ENCODE measurements around the gene OXTR.

Gene OXTR

DNA sequence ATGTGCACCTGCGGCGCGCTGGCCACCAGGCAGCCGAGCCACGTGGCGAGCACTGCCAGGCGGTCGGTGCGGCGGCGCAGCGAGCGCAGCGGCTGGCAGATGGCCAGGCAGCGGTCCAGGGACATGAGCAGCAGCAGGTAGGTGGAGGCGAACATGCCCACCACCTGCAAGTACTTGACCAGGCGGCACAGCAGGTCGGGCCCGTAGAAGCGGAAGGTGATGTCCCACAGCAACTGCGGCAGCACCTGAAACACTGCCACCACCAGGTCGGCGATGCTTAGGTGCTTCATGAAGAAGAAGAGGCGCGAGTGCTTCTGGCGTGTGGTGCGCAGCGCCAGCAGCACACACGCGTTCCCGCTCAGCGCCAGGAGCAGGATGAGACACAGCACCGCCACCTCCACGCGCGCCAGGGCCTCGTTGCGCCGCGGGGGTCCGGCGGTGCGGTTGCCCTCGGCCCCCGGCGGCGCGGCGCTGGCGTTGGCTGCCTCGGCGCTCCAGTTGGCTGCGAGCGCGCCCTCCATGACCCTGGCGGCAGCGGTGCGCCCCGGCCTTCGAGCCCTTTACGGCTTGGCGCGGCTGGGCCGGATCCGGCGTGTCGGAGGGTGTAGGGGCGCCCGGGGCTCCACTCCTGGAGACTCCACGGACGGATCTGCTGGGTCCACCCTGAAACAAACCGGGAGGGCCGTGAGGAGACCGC is 1.6 kb downstream of the OXTR start:
- in situ Hi-C loops (cut with MboI; ENCODE audit: low sequenced_read_pairs), result no loop called here

DNA sequence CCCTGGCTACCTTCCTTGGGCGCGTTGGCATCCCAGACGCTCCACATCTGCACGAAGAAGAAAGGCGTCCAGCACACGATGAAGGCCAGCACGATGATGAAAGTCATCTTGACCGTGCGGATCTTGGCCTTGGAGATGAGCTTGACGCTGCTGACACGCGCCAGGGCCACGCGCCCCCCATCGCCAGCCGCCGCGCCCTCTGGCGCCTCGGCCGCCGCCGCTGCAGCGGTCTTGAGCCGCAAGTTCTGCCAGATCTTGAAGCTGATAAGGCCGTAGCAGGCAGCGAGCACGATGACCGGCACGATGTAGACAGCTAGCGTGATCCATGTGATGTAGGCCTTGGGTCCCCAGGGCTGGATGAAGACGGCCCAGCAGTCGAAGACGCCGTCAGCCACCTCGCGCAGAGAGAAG is 2.2 kb downstream of the OXTR start:
- in situ Hi-C loops (cut with MboI; ENCODE audit: low sequenced_read_pairs), result no loop called here

DNA sequence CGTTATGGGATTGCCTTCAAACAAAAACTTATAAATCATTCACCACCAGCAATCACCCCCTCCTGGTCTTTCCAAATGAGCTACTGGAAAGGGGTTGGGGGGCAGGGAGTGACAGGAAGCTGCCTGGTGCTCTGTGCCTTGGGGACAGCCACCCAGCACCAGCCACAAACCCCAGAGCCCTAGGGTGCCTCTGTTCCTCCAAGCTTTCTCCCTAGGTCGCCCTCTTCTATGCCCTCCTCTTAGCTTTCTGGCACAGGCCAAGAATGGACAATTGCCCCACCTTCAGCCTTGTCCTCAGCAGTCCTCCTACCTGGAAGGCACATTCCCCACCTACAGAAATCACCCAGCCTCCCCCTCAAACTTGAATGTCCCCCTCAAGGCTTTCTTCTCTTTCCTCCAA is 3.3 kb downstream of the OXTR start:
- in situ Hi-C loops (cut with MboI; ENCODE audit: low sequenced_read_pairs), result no loop called here

DNA sequence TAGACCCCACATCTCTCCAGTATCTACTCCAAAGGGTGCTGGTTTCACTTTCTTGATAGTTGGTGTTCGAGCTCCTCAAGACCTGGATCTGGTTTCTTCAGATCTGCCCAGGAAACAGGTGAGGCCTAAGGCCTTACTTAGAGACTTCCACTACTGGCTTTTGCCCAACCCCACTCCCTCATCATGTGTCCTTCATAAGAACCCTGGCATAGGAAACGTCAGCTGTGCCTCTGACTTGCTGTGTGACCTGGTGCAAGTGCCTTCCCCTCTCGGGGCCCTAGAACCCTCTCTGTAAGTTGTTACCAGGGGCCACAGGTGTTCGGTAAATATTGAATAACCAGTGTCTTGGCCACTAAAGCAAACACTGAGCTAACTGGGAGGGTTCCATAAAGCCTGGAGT is 3.9 kb downstream of the OXTR start:
- in situ Hi-C loops (cut with MboI; ENCODE audit: low sequenced_read_pairs), result no loop called here

DNA sequence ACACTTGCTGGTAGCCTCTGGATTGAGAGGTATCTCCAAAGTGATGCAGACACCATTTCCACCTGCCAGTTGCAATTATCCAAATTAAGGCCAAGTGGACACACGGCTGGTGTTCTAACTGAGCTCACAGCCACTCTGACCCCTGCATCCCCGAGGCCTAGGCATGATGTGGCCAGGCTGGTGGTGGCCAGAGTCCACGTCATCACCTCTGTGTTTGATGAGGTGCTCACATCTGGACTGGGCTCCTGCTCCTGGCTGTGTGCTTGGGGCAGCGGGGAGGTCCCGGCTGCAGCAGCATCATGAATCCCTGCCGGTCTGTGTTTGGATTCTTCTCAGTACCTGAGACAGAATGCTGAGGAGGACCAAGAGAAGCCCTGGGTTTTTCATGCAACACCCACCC is 4.9 kb downstream of the OXTR start:
- in situ Hi-C loops (cut with MboI; ENCODE audit: low sequenced_read_pairs), result no loop called here

DNA sequence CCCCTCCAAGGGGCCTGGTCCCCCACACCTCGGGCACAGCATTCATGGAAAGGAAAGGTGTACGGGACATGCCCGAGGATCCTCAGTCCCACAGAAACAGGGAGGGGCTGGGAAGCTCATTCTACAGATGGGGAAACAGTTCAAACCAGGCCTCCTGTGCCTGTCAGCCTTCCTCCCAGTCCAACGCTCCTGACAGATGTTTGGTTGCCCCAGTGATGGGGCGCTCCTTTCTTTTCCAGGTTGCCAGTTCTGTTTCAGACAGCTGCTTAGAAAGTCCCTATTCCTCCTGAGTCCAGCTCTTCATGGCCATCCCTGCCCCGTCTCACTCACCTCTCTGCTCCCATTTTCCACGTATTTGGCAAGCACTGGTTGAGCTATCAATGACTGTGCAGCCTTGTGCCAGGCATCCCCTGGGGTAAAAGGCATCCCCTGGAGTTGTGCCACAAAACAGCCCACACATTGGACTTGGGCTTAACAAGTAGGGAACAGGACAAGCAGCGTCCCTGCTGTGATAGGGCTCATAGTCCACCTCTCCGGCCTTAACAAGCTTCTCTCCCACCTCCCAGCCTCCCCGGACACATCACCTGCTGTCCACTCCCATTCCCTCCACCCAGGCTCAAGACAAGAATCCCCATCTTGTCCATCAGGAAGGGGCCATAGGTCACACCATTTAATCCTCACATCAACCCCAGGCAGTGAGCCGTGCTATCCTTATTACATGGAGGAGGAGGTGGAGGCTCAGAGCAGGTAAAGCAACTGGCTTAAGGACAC is 6.6 kb downstream of the OXTR start:
- in situ Hi-C loops (cut with MboI; ENCODE audit: low sequenced_read_pairs), result no loop called here

DNA sequence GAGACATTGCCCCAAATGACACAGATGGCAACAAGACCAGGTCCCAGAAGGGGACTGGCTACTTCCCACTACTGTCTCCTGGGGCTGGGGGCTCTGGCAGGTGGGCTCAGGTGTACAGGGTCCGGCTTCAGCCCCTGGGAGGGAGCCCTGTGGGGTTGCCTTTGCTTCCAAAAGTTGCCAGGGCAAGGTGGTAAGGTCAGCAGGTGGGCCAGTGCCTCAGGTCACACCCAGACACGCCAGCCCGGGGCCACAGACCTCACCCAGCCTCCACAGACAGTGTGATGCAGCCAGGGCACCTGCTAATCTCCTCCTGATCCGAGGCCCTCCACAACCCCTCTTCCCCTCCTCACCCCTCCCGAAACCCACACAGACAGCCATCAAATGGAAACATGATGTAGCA is 7.5 kb downstream of the OXTR start:
- in situ Hi-C loops (cut with MboI; ENCODE audit: low sequenced_read_pairs), result no loop called here

DNA sequence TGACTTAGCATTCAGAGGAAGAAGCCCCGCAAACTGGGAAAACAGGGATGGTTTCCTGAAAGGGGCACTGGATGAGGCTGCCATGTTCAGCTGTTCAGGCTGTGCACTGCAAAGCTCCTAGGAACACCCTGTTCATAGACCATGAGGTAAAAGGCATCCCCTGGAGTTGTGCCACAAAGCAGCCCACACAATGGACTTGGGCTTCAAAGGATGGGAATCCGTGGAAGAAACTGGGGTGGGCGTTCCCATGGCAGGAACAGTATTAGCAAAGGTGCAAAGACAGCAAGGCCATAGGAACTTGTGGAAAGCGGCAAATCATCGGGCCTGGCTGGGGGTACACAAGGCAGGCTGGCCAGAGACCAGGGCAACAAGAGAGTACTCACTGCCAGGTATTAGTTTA is 8.9 kb downstream of the OXTR start:
- in situ Hi-C loops (cut with MboI; ENCODE audit: low sequenced_read_pairs), result no loop called here

DNA sequence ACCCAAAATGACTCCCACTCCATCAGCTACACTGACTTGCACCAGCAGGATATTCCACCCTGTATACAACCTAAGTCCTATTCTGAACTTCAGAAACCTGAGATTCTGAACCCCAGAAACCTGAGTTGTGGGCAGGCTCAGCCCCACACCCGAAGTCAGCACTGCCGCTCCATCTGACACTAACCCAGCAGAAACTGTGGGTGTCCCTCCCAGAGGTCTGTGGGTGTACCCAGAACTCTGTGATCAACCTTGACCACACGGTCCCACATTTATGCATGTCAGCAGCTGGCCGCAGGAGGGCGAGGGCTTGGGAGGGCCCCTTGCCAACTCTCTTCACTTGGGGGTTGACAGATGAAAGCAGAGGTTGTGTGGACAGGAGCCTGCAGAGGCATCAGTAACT is 9.3 kb downstream of the OXTR start:
- in situ Hi-C loops (cut with MboI; ENCODE audit: low sequenced_read_pairs), result no loop called here

DNA sequence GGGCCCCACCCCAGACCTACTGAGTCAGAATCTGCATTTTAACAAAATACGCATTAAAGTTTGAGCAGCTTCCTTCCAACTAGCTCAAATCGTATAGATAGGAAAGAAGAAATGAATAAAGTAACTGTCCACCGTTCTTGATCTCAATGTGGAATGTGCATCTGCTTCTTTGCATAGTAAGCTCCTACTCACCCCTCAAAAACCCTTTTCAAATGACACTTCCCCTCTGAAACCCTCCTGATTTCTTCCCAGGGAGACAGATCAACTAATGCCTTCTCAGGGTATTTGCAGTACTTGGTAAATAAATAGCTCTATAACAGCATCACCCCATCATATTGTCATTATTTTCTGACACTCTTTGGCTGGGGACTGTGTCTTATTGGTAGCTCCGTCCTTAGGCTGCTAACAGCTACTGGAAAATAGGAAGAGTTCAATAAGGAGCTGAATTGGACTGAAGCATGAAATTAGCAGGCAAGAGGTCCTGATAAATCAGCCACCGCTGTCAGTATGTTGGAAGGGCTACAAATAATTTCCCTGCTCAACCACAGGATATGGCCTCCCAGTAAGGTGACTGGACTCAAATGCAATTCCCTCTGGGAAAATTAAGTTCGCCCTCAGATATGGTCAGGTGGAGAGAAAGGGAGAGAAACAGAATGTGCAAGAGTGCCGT is 10.2 kb downstream of the OXTR start:
- in situ Hi-C loops (cut with MboI; ENCODE audit: low sequenced_read_pairs), result no loop called here

DNA sequence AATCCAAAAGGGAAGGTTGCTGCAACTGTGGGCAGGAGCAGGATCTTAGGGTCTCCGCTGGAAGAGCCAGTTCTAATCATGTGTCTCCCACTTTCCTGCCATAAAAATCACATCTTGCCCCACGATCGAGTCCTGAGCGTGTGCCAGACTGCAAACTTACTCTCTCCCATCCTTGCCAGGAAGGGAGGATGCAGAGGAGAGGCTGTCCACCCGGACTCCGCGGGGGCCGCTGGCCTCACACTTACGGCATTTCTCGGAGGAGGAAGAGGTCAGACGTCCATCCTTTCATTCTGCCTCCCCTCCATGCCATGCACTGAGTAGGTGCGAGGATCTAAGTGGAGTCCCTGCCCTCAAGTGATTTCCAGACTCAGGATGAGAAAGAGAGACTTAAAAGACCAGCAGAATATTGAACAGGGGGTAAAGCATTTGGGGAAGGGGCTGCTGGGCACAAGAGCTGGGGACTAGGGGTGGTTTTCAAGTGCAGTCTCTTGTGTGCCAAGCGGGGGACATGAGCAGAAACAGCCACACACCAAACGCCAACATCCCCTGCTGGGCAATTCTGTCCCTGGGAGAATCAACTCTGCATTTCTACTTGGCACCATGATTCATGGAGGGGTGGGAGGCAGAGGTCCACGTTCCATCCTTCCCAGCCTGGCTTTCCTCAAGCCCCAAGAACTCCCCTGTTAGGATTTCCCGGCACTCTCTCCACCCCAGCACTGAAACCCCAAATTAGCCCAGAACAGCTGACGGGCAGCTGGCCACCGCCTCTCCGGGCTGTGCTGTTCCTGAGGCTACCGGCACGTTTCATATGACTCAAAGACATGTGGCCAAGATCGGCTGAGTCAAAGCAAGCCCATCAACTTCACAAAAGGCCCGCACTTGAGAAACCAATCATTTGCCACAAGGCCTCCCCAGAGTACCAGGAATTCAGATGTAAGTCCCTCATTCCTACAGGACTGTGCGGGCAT is 11.6 kb downstream of the OXTR start:
- in situ Hi-C loops (cut with MboI; ENCODE audit: low sequenced_read_pairs), result no loop called here

DNA sequence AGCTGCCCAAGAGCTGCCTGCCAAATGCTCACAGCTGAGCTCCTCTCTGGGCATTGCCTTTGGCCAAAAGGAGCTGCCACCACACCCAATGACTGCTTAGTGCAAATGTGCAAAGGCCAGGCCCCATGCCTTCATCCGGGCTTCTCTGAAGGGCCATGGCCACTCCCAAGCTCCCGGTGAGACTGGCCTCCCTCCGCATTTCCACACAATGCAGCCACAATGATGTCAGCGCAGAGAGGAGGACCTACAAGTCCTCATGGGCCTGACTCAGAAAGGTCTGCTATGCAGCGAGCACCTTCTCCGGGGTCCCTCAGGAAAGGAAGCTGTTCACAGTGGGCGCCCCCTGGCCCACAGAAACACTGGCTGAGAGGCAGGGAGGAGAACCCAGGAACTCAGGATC is 12.7 kb downstream of the OXTR start:
- in situ Hi-C loops (cut with MboI; ENCODE audit: low sequenced_read_pairs), result no loop called here

DNA sequence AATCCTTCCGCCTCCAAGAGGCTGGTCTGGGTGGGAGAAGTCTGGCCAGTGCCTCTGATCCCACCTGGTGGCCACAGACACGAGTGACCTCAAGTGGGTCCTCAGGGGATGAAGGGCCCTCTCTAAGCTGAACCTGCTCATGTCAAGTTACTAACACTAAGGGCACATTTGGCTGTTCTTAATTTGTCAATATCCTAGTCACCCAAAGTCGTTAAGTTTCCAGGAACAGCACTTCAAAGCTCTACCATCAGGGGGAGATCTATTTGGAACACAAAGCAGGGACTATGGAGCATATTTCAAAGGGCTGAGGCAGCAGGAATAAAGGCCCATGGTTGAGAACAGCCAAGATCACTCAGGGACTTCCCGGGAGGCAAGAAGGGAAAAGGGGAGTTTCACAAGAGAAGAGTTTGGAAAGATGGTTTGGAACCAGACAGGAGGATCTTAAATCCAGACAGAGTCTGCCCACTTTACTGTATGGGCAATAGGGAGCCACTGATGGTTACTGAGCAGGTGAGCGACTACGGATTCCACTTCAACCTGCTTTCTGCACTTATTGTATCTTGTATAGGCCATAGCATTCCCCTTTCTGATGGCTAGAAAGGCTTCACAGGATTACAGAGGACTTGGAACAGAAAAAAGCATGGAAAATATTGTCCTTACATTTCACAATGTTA is 13.7 kb downstream of the OXTR start:
- in situ Hi-C loops (cut with MboI; ENCODE audit: low sequenced_read_pairs), result no loop called here

DNA sequence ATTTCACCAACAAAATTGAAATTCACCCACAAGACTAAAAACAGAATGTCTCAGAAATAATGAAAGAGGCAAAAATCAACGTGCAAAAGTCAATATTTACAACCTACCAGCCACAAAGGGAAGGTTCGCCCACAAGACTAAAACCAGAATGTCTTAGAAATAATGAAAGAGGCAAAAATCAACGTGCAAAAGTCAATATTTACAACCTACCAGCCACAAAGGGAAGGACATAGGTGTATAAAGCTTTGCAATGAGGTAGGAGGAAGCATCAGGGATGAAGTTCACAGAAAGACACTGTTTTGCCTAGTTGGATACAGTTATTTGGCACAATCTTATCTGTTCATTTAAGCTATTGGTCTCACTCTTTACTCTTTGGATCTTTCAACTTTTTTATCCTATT is 14.3 kb downstream of the OXTR start:
- in situ Hi-C loops (cut with MboI; ENCODE audit: low sequenced_read_pairs), result no loop called here

DNA sequence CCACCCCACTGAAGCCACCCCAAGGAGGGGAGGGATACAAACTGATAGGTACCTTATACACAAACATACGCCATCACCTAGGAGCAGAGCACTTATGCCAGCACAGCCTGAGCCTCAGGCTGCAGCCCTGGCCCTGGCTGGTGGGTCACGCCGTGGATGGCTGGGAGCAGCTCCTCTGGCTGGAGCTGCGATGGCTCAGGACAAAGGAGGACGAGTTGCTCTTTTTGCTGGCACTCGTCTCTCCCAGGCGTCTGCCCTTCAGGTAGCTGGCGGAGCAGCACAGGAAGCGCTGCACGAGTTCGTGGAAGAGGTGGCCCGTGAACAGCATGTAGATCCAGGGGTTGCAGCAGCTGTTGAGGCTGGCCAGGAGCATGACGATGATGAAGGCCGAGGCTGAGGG is 16.6 kb downstream of the OXTR start:
- in situ Hi-C loops (cut with MboI; ENCODE audit: low sequenced_read_pairs), result no loop called here

DNA sequence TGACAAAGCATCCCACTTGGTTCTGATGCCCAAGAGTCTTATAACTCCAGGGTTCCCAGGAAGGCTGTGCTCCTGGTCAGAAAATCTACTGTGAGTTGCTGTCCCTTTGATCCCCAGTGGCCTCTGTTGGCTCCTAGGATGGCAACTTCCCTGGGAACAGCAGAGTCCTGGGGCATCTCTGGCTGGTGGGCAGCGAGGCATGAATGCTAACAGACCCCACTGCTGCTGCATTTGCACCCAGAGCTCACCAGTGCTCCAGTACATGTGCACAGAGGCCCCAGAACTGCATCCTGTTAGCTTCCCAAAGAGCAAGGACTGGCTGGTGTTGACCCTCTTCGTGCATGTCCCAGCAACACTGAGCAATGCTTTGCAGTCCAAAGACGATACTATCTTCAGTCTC is 20.1 kb downstream of the OXTR start:
- in situ Hi-C loops (cut with MboI; ENCODE audit: low sequenced_read_pairs), result no loop called here

DNA sequence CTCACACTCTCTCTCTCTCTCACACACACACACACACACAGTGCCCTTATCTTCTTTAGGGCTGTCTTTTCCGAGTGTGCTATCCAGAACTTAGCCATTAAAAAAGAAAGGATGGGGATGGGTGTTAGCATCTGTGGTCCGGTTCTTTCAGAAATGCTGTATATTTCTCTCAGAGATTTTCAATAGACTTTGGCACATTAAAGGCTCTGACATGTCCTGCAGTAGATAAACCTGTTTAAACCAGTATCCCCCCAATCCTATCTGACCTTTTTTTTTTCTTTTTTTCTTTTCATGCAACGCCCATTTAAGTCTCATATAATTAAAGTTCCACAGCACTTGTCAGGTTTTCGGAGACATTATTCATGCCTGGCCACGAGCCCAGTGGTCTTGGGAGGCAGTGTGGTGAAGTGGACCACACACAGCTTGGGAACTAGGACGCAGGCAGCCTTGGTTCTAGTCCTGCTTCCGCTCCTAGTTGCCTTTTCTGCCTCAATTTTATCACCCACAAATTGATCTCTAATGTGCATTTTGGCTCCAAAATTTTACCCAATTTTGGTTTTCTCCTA is 22.6 kb downstream of the OXTR start:
- in situ Hi-C loops (cut with MboI; ENCODE audit: low sequenced_read_pairs), result no loop called here

DNA sequence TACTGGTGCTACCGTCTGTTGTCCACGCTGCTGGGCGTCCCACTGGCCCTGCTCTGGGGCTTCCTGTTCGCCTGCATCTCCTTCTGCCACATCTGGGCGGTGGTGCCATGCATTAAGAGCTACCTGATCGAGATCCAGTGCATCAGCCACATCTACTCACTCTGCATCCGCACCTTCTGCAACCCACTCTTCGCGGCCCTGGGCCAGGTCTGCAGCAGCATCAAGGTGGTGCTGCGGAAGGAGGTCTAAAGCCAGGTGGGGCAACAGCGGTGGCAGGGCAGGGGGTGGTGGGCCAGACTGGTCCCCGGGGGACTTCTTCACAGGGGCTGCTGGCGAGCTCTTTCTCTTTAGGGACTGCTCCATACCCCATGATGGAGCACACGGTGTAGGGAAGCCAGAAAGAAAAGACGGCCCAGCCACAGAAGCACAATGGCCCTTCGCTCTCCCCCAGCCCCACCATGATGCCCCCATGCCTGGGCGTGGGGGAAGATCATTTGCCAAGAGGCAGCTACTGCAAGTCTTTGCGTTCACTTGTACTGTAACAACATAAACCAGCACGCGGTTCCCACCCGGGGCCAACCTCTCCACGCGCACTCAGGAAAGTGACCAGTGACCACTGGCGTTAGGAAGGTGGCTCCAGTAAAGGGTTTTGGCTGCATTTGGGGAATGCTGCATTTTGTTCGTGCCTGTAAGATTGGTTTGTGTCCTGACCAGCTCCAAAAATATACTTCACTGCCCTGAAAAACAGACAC is 23.6 kb downstream of the OXTR start:
- in situ Hi-C loops (cut with MboI; ENCODE audit: low sequenced_read_pairs), result no loop called here

DNA sequence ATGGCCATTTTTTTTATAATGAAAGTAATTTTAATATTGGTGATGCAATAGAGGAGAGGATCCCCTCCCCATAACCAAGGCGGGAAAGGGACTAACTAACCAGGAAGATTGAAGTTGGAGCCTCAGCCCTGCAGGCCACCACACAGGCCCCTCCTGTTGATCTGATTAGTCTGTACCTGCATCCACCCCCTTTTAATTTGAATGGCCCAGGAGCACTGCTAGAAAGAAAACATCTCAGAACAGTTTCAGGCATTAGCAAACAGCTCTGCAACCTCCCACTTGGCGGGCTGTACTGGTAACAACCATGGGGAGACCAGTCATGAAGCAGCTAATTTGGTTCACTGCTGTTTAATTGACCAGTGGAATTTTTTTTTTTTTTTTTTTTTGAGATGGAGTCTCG is 25.5 kb downstream of the OXTR start:
- in situ Hi-C loops (cut with MboI; ENCODE audit: low sequenced_read_pairs), result no loop called here

Data from HL-60/S4 treated with retinoic acid at 250 ng/mL for 4 days and 3 days (cell line).